ENCODE measurements around the gene RASAL2. TPM values are rescaled to one million over a fixed set of nuclear protein-coding genes. Genes with fewer than 3 reads are reported as not detected.

Gene RASAL2
- total and polyA plus RNA-seq, 10 donors, result 0.42 to 24.4 (median 14.6) TPM

DNA sequence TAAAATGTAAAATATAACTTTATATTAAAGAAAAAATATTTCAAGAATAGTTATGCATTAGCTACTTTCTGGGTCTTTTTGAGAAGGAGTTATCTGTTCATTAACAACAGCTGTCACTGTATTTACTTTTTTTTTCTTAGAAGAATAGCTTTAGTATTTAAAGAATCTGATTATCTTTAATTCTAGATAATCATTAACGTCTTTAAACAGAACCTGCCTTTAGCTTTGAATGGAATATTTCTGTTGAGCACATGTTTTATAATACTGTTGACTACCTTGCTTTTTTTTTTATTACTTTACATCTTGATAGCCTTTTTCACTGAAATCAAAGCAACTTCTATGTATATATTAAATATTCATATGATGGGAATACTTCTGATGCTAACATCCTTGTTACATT, 270.9 kb downstream of the RASAL2 start:
- H3K36me3 ChIP-seq, result no peaks in the 10 kb centered on the region
- DNase-seq, result no peak
- H3K27me3 ChIP-seq (replicated peaks in 1 of 7), result no peaks in the 10 kb centered on the region
- TF ChIP-seq POLR2A (IDR thresholded peaks at IDR 0.05), result no peak
- no peak for TF ChIP-seq CTCF (IDR thresholded peaks at IDR 0.05 in 8 of 11, conservative IDR thresholded peaks at IDR 0.05 in 3 of 11)
- TF ChIP-seq POLR2AphosphoS5 (IDR thresholded peaks at IDR 0.05), result no peak
- 86 to 94% (median 92%) methylated on average over 1 of the region's 1 CpG for WGBS, 5 donors
- no peaks in the 10 kb centered on the region for H3K9me3 ChIP-seq
- H3K4me1 ChIP-seq, result no peaks in the 10 kb centered on the region
- intact Hi-C loops (cut with DNase I; ENCODE audit: low total_unique reads), result no loop called here
- H3K4me3 ChIP-seq, result no peak overlapping the region
- no peak overlapping the region for H3K27ac ChIP-seq

DNA sequence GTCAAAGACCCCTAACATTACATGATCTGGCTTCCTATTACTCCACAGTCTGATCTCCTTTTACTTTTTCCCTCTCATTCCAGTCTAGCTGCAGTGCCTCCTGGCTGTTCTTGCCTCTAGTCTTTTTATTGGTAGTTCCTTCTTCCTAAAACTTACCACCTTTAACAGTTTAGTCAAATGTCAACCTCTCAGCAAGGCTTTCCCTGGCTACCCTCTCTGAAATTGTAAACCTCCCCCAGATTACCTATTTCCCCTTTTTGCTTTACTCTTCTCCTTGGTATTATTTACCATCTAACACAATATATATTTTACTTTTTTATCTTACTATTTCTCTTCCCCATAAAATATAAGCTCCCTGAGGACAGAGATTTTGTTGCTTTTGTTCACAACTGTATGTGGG, 273.2 kb downstream of the RASAL2 start:
- Histone ChIP-seq H3K27me3 (replicated peaks in 1 of 7) (no peaks in the 10 kb centered on the region), H3K27ac (no peak overlapping the region), H3K4me3 (no peak overlapping the region), H3K4me1 (peaks cover 0 to 11% (median 7%) of the 10 kb centered on the region in 6 donors), H3K36me3 (no peaks in the 10 kb centered on the region), H3K9me3 (no peaks in the 10 kb centered on the region)
- TF ChIP-seq CTCF (IDR thresholded peaks at IDR 0.05 in 8 of 11, conservative IDR thresholded peaks at IDR 0.05 in 3 of 11) (no peak), POLR2A (IDR thresholded peaks at IDR 0.05) (no peak), POLR2AphosphoS5 (IDR thresholded peaks at IDR 0.05) (no peak)
- intact Hi-C loops (cut with DNase I; ENCODE audit: low total_unique reads), result no loop called here
- no peak for DNase-seq

- DNase-seq, result no peak
- Histone ChIP-seq H3K36me3 (no peaks in the 10 kb centered on the region), H3K4me3 (no peak overlapping the region), H3K27me3 (replicated peaks in 1 of 7) (no peaks in the 10 kb centered on the region), H3K4me1 (peaks cover 0 to 11% (median 7%) of the 10 kb centered on the region in 6 donors), H3K9me3 (no peaks in the 10 kb centered on the region), H3K27ac (no peak overlapping the region)
- intact Hi-C loops (cut with DNase I; ENCODE audit: low total_unique reads), result no loop called here
- WGBS, 5 donors, result 82 to 94% (median 84%) methylated on average over 3 of the region's 3 CpGs
- no peak for TF ChIP-seq CTCF (IDR thresholded peaks at IDR 0.05 in 8 of 11, conservative IDR thresholded peaks at IDR 0.05 in 3 of 11)
- no peak for TF ChIP-seq POLR2AphosphoS5 (IDR thresholded peaks at IDR 0.05)
- TF ChIP-seq POLR2A (IDR thresholded peaks at IDR 0.05), result no peak
Observed at GRCh38 chr1:178368208-178368607, 274.3 kb downstream of the RASAL2 start.

DNA sequence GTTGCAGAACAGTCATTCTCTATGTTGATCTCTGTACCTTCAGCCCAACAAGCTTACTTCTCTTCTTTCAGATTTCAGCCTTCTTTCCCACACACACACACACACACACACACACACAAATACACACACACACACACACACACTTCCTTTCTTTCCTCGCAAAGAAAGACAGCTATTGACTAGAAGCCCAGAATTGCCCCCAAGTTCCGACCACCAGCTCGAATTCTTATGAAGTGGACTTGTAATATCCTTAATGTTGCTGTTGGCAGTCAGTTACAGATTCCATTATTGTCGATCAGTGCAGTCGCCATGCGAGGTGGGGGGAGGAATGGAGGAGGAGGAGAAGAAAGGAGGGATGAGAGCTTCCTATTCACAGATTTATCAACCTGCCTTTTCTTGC, 277.3 kb downstream of the RASAL2 start:
- peaks cover 0 to 11% (median 7%) of the 10 kb centered on the region in 6 donors for H3K4me1 ChIP-seq
- intact Hi-C loops (cut with DNase I; ENCODE audit: low total_unique reads), result no loop called here
- H3K9me3 ChIP-seq, result no peaks in the 10 kb centered on the region
- H3K36me3 ChIP-seq, result no peaks in the 10 kb centered on the region
- WGBS, 5 donors, result 1 to 4% (median 2%) methylated on average over 6 of the region's 6 CpGs
- H3K27ac ChIP-seq, result no peak overlapping the region
- H3K27me3 ChIP-seq (replicated peaks in 1 of 7), result no peaks in the 10 kb centered on the region
- no peak for DNase-seq
- TF ChIP-seq POLR2A (IDR thresholded peaks at IDR 0.05) (no peak), POLR2AphosphoS5 (IDR thresholded peaks at IDR 0.05) (no peak), CTCF (IDR thresholded peaks at IDR 0.05 in 8 of 11, conservative IDR thresholded peaks at IDR 0.05 in 3 of 11) (no peak)
- H3K4me3 ChIP-seq, result peak overlapping the region in 3 of 8 donors; percentile 8 to 40 (median 8)

All from spleen (tissue), 11 donors.